AG04450 (cell line): ENCODE measurements around the gene FRK. TPM values are rescaled to one million over a fixed set of nuclear protein-coding genes. Genes with fewer than 3 reads are reported as not detected.
"Not testable (repeated sequence)": the region's sequence is repeated elsewhere in the genome, so short reads cannot be mapped to it uniquely, and the experiment has no call there.

Source experiments
- CTCF ChIA-PET: fragments of 300-600, 350-600 bp; formaldehyde crosslinking; extraction: SDS; loops from one replicate; lab custom pipeline; 2022; ENCODE audit warnings: antibody characterized with exemption, inconsistent platforms; lab: Charles Lee
- POLR2A ChIA-PET: fragments of 350-600 bp; formaldehyde crosslinking; extraction: SDS; loops from one replicate; lab custom pipeline; 2021; ENCODE audit warnings: antibody characterized with exemption, inconsistent platforms; lab: Yijun Ruan, JAX
- DNase-seq: peaks from one replicate; pipeline ENCODE4 v3.0.0-alpha.2; 2011; ENCODE audit warnings: low read depth, low spot score
- H3K27ac ChIP-seq: one replicate; pipeline ENCODE4 v1.5.1; 2012; ENCODE audit warnings: low read depth, low read length, control low read depth
- H3K27me3 ChIP-seq: one replicate; pipeline ENCODE4 v1.6.0; 2012; ENCODE audit warnings: low read length; ENCODE audit not compliant: control insufficient read depth, insufficient read depth
- H3K4me3 ChIP-seq: 2 replicates; pipeline ENCODE4 v1.5.1; 2011; ENCODE audit warnings: mild to moderate bottlenecking, low read depth, low read length, control low read depth
- H3K9me3 ChIP-seq: 2 replicates; pipeline ENCODE4 v1.5.1; 2012; ENCODE audit warnings: low read length; ENCODE audit not compliant: control insufficient read depth, insufficient read depth
- polyA plus RNA-seq: library from polyadenylated mRNA; depleted of rRNA; stranded (reverse); fragments of >200 nt; gene quantifications from 2 replicates; pipeline ENCODE4 v1.2.3, GENCODE V29; 2011
- TF ChIP-seq, protein P1 (sequence below): IDR thresholded peaks from 2 replicates; pipeline ENCODE4 v1.5.1; 2011; ENCODE audit warnings: low read depth, low read length, control low read depth, inconsistent platforms

Gene FRK
- polyA plus RNA-seq, 1 experiment = 0.43 TPM

DNA sequence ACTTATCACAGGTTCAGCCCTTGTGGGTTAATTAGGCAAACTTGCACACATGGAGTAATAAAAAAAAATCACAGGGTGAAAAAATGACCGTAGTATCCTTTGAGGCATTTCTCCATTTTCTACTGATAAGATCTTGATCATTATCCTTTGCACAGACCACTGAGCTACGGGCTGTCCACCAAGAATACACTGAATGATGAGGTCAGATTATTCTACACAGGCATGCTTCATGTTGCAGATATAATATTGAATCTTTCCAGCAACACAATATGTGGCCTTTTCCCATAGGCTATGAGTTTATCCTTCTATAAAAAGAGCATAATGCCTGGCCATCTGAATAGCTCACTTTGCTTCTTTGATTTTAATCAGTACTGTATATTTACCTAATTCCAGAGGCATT lies 168.9 kb downstream of the FRK start:
- ChIA-PET POLR2A (no interaction called here), CTCF (no interaction called here)
- TF ChIP-seq, protein P1, sequence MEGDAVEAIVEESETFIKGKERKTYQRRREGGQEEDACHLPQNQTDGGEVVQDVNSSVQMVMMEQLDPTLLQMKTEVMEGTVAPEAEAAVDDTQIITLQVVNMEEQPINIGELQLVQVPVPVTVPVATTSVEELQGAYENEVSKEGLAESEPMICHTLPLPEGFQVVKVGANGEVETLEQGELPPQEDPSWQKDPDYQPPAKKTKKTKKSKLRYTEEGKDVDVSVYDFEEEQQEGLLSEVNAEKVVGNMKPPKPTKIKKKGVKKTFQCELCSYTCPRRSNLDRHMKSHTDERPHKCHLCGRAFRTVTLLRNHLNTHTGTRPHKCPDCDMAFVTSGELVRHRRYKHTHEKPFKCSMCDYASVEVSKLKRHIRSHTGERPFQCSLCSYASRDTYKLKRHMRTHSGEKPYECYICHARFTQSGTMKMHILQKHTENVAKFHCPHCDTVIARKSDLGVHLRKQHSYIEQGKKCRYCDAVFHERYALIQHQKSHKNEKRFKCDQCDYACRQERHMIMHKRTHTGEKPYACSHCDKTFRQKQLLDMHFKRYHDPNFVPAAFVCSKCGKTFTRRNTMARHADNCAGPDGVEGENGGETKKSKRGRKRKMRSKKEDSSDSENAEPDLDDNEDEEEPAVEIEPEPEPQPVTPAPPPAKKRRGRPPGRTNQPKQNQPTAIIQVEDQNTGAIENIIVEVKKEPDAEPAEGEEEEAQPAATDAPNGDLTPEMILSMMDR = no peak

DNA sequence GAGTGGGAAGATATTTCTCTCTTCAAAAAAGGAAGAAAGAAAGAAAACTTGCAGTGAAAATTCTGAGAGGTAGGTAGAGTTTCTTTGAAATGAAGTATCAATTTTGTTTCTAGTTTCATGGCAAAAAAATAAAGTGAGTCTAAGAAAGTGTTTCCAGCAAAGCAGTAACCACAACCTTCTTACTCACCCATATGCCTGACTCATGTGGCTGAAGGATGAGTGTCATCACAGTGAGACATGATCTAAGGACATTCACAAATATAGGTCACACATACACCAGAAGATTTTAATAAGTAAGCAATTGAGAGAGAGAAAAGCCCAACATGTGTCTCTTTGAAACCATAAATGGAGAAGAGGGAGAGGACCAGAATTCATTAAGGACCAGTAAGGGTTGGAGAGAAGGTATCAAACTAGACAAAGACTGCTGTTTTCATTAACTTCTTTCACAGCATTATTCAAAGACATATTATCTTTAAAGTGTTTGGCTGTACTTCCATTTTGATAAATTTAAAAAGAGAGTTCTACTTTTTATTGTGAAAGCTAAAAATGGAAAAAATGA lies 169.5 kb downstream of the FRK start:
- Histone ChIP-seq H3K9me3 (no peaks in the 10 kb centered on the region), H3K27ac (no peak overlapping the region), H3K4me3 (no peak overlapping the region), H3K27me3 (no peaks in the 10 kb centered on the region)
- CTCF ChIA-PET = no interaction called here
- POLR2A ChIA-PET = no interaction called here
- TF ChIP-seq, protein P1 = no peak
- no peak for DNase-seq

More for the DNA sequence above, 168.9 kb downstream of the FRK start:
- no peak for DNase-seq
- Histone ChIP-seq H3K27me3 (no peaks in the 10 kb centered on the region), H3K4me3 (no peak overlapping the region), H3K27ac (no peak overlapping the region), H3K9me3 (no peaks in the 10 kb centered on the region)

DNA sequence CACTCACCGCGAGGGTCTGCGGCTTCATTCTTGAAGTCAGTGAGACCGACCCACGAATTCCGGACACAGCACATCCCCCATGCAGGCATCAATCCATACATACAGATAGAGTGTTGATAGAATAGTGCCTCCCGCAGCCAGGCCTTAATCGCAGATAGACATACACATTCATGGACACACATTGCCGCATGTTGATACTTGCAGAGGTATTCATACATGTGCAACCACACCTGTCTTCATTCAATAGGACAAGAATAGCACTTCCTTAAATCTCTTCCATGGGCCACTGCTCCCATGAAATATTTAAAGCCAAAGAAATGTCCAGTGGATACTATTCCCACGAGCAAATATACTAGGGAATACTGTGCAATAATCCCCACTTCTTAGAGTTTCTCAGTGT lies 170.5 kb downstream of the FRK start:
- Histone ChIP-seq H3K4me3 (no peak overlapping the region), H3K27ac (no peak overlapping the region), H3K9me3 (no peaks in the 10 kb centered on the region), H3K27me3 (no peaks in the 10 kb centered on the region)
- ChIA-PET CTCF (no interaction called here), POLR2A (no interaction called here)
- DNase-seq = no peak
- TF ChIP-seq, protein P1 = no peak

DNA sequence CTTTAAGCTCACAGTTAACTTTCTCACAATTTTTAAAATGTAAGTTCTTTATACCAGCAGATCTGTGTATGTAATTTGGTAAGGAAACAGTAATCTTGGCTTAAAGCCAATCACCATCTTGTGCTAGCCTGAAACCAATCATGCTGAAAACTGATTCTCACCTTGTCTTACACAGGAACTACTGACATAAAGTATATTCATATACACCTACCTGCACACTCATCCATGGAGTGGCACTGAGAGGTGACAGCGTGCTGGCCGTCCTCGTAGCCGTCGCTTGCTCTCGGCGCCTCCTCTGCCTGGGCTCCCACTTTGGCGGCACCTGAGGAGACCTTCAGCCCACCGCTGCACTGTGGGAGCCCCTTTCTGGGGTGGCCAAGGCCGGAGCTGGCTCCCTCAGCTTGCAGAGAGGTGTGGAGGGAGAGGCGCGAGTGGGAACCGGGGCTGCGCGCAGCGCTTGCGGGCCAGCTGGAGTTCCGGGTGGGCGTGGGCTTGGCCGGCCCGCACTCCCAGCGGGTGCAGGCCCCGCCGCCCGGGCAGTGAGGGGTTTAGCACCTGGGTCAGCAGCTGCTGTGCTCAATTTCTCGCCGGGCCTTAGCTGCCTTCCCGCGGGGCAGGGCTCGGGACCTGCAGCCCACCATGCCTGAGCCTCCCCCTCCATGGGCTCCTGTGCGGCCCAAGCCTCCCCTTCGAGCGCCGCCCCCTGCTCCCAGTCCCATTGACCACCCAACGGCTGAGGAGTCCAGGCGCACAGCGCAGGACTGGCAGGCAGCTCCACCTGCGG lies 171.8 kb downstream of the FRK start:
- H3K4me3 ChIP-seq, POLR2A ChIA-PET, H3K27ac ChIP-seq, CTCF ChIA-PET, H3K9me3 ChIP-seq, DNase-seq, H3K27me3 ChIP-seq: not testable (repeated sequence)

DNA sequence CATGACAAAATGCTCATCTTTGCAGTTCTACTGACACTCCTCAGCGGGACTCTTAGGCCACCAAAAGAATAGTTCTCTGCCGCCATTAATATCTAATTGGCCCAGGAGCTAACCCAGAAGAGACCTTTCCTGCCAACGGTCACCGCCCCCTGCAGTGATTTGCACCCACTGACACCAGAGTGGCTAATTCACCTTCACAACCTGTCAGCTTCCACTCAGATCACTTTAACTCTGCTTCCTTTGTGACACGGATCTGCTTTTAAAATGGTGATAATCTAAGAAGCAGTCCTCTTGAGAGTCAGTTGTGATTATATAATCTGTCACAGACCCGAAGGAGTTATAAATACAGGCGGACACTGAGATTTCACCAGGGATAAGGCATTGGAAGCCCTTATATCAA lies 172.8 kb downstream of the FRK start:
- CTCF ChIA-PET = interaction anchor here (2.2 kb wide), 1 partner anchor 8 kb away, joined by 14 read pairs; no protein-coding TSS in a partner anchor
- TF ChIP-seq, protein P1 = no peak
- no peak for DNase-seq
- Histone ChIP-seq H3K27me3 (no peaks in the 10 kb centered on the region), H3K9me3 (no peaks in the 10 kb centered on the region), H3K4me3 (no peak overlapping the region), H3K27ac (no peak overlapping the region)
- POLR2A ChIA-PET = no interaction called here
